AG09319 (cell line): ENCODE measurements around the gene KRTAP5-11.
"Not testable (repeated sequence)": the region's sequence is repeated elsewhere in the genome, so short reads cannot be mapped to it uniquely, and the experiment has no call there.

Experiments
- DNase-seq: peaks from one replicate; pipeline ENCODE4 v3.0.0-alpha.2; 2010; ENCODE audit warnings: low read depth; ENCODE audit errors: extremely low read depth
- TF ChIP-seq, protein P1 (sequence below): IDR thresholded peaks from 2 replicates; pipeline ENCODE4 v1.5.1; 2011; ENCODE audit warnings: low read depth, mild to moderate bottlenecking, inconsistent platforms, low read length, moderate library complexity

The KRTAP5-11 gene

DNA sequence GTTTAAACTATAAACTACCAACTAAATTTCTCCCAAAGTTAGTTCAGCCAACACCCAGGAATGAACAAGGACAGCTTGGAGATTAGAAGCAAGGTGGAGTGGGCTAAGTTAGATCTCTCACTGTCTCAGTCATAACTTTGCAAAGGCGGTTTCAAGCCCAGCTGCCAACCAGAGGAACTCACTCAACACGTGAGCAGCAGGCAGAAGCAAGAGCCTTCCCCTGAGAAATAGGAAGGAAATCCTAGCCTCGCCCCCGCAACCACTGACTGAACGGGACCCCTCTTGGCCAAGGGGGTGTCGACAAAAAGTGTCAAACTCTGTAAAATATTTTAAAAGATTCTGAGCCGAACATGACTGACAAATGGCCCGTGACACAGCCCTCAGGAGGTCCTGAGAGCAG lies 38.8 kb downstream of the KRTAP5-11 start:
- TF ChIP-seq, protein P1, sequence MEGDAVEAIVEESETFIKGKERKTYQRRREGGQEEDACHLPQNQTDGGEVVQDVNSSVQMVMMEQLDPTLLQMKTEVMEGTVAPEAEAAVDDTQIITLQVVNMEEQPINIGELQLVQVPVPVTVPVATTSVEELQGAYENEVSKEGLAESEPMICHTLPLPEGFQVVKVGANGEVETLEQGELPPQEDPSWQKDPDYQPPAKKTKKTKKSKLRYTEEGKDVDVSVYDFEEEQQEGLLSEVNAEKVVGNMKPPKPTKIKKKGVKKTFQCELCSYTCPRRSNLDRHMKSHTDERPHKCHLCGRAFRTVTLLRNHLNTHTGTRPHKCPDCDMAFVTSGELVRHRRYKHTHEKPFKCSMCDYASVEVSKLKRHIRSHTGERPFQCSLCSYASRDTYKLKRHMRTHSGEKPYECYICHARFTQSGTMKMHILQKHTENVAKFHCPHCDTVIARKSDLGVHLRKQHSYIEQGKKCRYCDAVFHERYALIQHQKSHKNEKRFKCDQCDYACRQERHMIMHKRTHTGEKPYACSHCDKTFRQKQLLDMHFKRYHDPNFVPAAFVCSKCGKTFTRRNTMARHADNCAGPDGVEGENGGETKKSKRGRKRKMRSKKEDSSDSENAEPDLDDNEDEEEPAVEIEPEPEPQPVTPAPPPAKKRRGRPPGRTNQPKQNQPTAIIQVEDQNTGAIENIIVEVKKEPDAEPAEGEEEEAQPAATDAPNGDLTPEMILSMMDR, result no peak
- no peak for DNase-seq

DNA sequence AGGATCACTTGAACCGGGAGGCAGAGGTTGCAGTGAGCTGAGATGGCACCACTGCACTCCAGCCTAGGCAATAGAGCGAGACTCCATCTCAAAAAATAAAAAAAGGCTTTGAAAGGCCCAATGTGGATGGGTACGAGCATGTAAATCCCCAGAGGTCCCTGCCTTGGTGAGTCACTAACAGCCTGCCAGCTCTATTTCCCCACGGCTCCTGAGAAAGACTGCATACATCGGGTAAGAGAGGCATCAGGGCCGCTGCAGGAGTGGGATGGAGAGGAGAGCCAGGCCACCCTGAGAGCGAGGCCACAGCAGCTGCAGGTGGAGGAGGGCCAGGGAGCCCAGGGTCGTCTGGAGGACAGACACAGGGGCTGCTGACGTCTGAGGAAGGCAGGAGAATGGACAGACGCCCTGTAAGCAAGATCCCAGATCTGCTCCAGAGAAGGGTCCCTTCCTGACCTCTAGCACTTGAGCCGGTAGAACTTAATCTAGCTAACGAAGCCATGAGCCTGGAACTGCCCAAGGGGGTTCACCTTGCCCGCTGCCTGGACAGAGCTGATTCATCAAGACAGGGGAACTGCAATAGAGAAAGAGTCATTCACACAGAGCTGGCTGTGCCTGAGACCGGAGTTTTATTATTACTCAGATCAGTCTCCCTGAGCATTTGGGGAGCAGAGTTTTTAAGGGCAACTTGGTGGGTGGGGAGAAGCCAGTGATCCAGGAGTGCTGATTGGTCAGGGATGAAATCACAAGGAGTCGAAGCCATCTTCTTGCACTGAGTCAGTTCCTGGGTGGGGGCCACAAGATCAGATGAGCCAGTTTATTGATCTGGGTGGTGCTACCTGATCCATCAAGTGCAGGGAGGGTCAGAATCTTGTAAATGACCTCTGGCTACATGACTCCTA lies 39.5 kb downstream of the KRTAP5-11 start:
- TF ChIP-seq, protein P1, result no peak
- no peak for DNase-seq

DNA sequence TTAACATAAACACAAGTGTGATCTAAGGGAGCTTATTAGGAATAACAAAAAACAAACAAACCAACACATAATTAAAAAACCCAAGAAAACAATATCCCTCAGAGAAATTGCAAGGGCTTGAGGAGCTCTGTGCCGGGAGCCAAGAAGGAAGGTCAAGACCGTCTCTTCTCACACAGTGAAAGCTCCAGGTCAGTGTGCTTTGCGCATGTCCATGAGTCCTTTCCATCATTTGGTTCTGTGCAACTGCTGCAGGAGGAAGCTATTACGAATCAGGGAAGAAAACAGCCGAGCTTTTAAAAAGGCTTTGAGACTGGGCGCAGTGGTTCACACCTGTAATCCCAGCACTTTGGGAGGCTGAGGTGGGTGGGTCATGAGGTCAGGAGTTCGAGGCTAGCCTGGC lies 40.3 kb downstream of the KRTAP5-11 start:
- TF ChIP-seq, protein P1, result no peak
- no peak for DNase-seq

GRCh38 chr11:71540521-71541304 lies 42.0 kb downstream of the KRTAP5-11 start:
- DNase-seq, result not testable (repeated sequence)

DNA sequence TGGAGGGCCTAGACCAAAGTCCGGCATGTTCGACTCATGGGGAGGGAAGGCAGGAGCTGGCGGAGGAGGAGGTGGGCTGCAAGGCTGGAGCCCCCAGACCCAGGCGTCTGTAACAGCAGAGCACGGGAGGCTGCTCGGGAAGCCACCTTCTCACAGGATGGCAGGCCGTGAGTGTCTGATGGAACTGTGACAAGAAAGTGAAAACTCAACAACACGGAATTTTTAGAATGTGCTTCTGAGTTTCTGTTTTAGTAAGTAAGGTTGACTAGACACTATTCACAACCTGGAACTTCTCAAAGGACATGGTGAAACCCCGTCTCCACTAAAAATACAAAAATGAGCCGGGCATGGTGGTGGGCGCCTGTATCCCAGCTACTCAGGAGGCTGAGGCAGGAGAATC lies 42.7 kb downstream of the KRTAP5-11 start:
- not testable (repeated sequence) for DNase-seq

- TF ChIP-seq, protein P1, result no peak
- DNase-seq, result no peak
Measured at GRCh38 chr11:71539017-71539416, 43.7 kb downstream of the KRTAP5-11 start.

- DNase-seq, result no peak
- TF ChIP-seq, protein P1, result no peak
Measured at GRCh38 chr11:71538666-71538990, 44.0 kb downstream of the KRTAP5-11 start.

GRCh38 chr11:71537977-71538665 lies 44.6 kb downstream of the KRTAP5-11 start, which contains the start of gene KRTAP5-8:
KRTAP5-8 (plus strand) TSS chr11:71538025; CDS start chr11:71538056, 31 bp downstream.
- not testable (repeated sequence) for DNase-seq
